Measurements from ENCODE around the gene STAP1.
"Not testable (repeated sequence)": the region's sequence is repeated elsewhere in the genome, so short reads cannot be mapped to it uniquely, and the experiment has no call there.

STAP1 gene

DNA sequence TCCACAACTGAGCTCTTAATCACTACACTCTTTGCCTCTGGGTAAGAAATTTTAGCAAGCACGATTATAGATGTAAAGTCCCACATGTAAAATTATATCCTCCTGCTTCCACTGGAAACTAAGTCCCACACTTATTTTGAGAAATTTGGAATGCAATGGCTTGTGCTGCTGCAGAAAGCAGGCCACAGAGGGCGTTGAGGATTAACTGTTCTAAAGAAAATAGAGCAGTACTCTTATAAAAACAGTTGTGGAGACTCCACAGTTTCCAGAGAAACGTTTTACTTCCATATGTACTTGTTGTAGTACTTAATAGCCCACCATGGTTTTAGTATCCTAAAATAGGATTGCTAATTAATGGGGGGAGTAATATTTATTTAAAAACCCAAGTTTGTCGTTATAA is 11.6 kb upstream of the STAP1 start:
- H3K9me3 Mint-ChIP-seq = no peaks in the 10 kb centered on the region
- peak overlapping the region; percentile 42 for H3K4me3 Mint-ChIP-seq
- H3K27ac Mint-ChIP-seq = no peak overlapping the region
- H3K27me3 Mint-ChIP-seq = no peaks in the 10 kb centered on the region
- H3K4me1 Mint-ChIP-seq = peaks cover 40% of the 10 kb centered on the region
- no peaks in the 10 kb centered on the region for H3K36me3 Mint-ChIP-seq

DNA sequence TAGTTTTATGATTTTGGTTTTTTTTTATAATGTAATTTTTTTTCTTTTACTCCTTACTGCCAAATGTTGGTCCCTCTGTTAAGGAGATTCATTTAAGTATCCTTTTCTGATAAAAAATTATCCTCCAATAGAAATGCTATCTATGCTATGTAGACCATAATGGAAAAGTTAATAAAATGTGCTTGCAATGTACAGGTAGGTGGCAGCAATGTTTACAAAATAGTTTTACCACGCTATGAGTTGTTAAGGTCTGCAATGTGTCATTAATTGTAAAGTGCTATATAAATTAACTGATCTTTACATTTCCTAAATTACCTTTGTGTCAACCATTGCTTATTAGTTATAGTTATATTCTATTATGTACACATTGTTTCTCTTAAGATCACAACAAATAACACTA is 9.4 kb upstream of the STAP1 start:
- Mint-ChIP-seq H3K36me3 (no peaks in the 10 kb centered on the region), H3K9me3 (no peaks in the 10 kb centered on the region), H3K27me3 (no peaks in the 10 kb centered on the region), H3K4me3 (no peak overlapping the region), H3K4me1 (peaks cover 30% of the 10 kb centered on the region), H3K27ac (no peak overlapping the region)

DNA sequence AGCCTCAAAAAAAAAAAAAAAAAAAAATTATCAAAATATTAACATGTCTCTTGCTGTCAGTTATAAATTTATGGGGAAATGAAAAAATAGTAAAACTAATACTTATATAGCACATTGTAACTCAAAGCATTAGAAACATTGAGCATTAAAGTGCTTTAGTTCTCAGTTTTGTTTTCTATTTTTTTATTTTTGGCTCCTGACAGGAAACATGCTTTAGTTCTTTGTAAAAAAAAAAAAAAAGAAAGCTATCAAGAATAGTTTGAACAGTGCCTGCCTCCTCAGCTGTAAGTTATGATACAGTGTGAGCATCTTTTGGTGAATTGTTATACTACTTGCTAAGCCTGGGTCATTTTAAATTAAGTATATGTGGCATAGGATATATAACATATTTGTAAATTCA is 8.1 kb upstream of the STAP1 start:
- Mint-ChIP-seq H3K4me1 (peaks cover 24% of the 10 kb centered on the region), H3K36me3 (no peaks in the 10 kb centered on the region), H3K4me3 (no peak overlapping the region), H3K27me3 (no peaks in the 10 kb centered on the region), H3K27ac (no peak overlapping the region), H3K9me3 (no peaks in the 10 kb centered on the region)

DNA sequence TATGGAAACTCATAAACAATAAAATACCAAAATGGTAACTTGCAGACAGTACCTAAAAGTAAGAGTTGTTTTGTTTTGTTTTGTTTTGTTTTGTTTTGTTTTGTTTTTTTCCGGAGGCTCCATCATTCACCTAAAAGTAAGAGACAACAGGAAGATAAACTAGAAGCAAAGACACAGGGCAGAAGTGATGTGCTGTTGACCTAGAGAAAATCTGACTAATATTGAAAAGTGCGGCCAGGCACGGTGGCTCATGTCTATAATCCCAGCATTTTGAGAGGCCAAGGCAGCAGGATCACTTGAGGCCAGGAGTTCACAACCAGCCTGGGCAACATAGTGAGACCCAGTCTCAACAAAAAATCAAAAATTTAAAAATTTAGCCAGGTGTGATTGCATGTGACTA is 7.7 kb upstream of the STAP1 start:
- no peaks in the 10 kb centered on the region for H3K27me3 Mint-ChIP-seq
- peaks cover 25% of the 10 kb centered on the region for H3K4me1 Mint-ChIP-seq
- H3K36me3 Mint-ChIP-seq = no peaks in the 10 kb centered on the region
- no peak overlapping the region for H3K27ac Mint-ChIP-seq
- H3K4me3 Mint-ChIP-seq = no peak overlapping the region
- H3K9me3 Mint-ChIP-seq = no peaks in the 10 kb centered on the region

DNA sequence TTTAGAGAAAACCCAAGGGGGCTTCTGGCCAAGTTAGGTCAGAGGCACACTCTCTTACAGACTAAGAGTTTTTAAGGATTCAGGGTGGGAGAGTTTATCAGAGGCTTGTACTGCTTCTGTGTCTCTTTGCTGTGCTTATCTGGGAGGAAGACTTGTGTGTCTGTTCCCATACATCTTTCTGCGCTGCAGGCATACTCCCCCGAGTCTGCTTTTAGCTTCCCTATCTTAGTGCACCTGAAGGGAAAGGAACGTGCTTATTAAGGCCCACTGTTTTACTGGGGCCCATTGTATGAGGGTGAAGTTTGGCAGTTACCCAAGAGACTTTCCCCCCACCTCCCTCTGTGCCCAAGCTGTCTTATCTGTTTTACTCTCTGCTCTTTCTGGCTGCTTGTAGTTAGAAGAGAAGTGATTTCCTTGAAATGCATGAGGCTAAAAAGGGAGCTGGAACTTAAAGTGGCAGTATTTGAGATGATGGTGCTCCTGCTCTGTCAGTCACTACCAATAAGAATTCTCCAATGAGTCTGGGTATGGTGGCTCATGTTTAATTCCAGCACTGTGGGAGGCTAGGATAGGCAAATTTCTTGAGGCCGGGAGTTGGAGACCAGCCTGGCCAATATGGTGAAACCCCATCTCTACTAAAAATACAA is 6.3 kb upstream of the STAP1 start:
- not testable (repeated sequence) for H3K36me3 Mint-ChIP-seq, H3K4me3 Mint-ChIP-seq, H3K27me3 Mint-ChIP-seq, H3K9me3 Mint-ChIP-seq
- peak overlapping the region; percentile 43 for H3K27ac Mint-ChIP-seq
- peaks cover 36% of the 10 kb centered on the region for H3K4me1 Mint-ChIP-seq

DNA sequence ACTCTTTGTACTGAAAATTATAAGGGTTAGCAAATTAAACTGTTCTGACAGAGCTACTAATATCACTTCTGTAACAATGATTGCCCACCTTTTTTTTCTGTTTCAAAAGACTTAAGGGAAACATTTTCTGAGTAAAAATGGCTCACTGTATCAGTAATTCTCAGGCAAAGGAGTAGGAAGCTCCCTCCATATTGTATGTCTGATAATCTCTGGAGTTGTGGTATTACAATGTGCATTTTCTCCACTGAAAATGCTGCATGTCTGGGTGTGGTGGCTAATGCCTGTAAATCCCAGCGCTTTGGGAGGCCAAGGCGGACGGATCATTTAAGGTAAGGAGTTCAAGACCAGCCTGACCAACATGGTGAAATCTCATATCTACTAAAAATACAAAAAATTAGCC is 4.4 kb upstream of the STAP1 start:
- Mint-ChIP-seq H3K4me3 (no peak overlapping the region), H3K9me3 (no peaks in the 10 kb centered on the region), H3K27ac (no peak overlapping the region), H3K36me3 (no peaks in the 10 kb centered on the region), H3K27me3 (no peaks in the 10 kb centered on the region), H3K4me1 (peaks cover 53% of the 10 kb centered on the region)

DNA sequence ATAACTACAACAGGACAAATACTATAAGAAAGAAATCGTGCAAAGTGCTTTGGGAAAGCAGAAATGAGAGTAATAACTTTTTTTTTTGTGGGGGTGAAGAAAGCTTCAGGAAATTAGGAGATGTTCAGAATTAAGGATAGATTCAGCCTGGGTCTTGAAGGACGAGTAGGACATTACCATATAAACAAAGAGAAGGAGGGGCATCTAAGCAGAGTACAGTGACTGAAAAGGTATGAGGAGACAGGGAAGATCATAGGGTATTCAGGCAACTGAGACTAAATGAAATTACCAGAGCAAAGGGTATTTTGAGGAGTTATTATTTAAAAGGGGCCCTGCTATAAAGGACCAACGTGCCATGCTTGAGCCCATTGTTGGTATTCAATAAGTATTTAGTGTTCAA is 3.1 kb upstream of the STAP1 start:
- H3K27me3 Mint-ChIP-seq = no peaks in the 10 kb centered on the region
- H3K4me1 Mint-ChIP-seq = peaks cover 61% of the 10 kb centered on the region
- H3K9me3 Mint-ChIP-seq = no peaks in the 10 kb centered on the region
- H3K27ac Mint-ChIP-seq = peak overlapping the region; percentile 8
- H3K36me3 Mint-ChIP-seq = no peaks in the 10 kb centered on the region
- no peak overlapping the region for H3K4me3 Mint-ChIP-seq

DNA sequence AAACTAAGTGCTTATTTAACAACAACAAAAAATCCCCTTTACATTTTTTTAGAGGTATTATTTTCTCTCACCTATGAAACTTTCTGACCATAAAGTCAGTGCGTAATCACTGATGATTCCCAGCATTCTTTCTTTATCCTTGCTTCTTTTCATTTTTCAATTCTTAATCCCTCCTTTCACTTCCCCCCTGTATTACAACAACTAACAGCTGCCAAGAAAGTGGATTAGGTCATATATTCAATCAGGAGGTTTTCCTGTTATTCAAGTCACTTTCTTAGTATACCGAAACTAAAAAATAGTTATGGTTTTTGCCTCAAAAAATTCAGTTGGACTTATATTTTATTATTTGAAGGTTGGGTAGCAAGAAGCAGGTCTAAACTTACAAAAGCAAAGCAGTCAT is 2.1 kb upstream of the STAP1 start:
- Mint-ChIP-seq H3K27me3 (no peaks in the 10 kb centered on the region), H3K9me3 (no peaks in the 10 kb centered on the region), H3K4me1 (peaks cover 64% of the 10 kb centered on the region), H3K36me3 (no peaks in the 10 kb centered on the region), H3K27ac (peak overlapping the region; percentile 1), H3K4me3 (no peak overlapping the region)

DNA sequence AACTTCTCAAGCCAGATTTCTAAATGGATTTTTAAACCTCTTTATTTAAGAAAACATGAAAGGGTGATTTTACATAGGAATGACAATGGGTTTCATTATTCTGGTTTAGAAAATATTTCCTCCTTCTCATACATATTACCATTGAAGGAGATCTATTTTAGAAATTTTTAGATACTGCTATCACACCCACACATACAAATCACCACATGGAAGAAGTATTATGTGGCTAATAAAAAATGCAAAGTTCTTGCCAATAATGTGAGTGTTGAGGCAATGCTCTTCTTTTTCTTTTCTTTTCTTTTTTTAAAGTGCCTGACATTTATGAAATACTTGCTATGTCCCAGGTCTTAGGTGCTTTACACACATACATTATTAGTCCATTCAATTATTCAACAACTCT is 6.8 kb downstream of the STAP1 start:
- Mint-ChIP-seq H3K9me3 (no peaks in the 10 kb centered on the region), H3K27me3 (no peaks in the 10 kb centered on the region), H3K36me3 (no peaks in the 10 kb centered on the region), H3K4me3 (no peak overlapping the region), H3K4me1 (peaks cover 50% of the 10 kb centered on the region), H3K27ac (peak overlapping the region; percentile 80)

DNA sequence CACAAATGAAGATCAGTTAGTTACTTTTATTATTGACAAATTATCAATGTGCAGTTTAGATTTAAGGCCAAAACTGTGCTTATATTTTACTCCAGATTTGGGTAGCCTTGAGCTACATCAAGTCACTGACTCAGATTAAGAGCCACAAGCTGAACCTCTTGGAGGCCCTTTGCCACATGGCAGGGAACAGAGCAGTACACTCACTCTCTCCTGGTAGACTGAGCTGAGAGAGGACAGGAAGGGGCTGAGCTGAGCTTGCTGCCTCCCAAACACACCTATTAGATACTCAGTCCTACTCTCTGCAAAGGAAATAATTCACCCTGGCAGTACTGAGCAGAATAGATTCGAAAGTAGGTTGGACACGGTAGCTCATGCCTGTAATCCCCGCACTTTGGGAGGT is 7.8 kb downstream of the STAP1 start:
- Mint-ChIP-seq H3K27ac (peak overlapping the region; percentile 87), H3K4me1 (peaks cover 47% of the 10 kb centered on the region), H3K9me3 (no peaks in the 10 kb centered on the region), H3K36me3 (peaks cover 1% of the 10 kb centered on the region), H3K27me3 (no peaks in the 10 kb centered on the region), H3K4me3 (no peak overlapping the region)

DNA sequence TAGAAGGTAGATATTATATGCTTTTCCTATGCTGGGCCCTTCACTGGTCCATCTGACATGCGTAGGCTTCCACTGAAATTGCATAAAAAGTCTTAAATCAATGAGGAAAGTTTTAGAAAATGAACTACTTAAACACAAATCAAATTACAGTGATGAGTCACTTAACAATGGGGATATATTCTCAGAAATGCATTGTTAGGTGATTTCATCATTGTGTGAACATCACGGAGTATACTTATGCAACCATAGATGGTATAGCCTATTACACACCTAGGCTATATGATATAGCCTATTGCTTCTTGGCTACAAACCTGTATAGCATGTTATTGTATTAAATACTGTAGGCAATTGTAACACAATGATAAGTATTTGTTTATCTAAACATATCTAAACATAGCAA is 10.3 kb downstream of the STAP1 start:
- Mint-ChIP-seq H3K4me3 (peak overlapping the region; percentile 19), H3K27me3 (no peaks in the 10 kb centered on the region), H3K27ac (peak overlapping the region; percentile 85), H3K9me3 (no peaks in the 10 kb centered on the region), H3K36me3 (peaks cover 1% of the 10 kb centered on the region), H3K4me1 (peaks cover 59% of the 10 kb centered on the region)

DNA sequence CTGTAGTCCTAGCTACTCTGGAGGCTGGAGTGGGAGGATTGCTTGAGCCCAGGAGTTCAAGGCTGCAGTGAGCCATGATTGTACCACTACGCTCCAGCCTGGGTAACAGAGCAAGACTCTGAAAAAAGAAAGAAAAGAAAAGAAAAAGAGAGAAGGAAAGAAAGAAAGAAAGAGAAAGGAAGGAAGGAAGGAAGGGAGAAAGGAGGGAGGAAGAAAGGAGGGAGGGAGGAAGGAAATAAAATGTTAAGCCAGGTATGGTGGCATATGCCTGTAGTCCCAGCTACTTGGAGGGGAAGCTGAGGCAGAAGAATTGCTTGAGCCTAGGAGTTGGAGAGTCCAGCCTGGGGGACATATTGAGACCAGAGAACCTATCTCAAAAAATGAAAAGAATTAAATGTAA is 12.0 kb downstream of the STAP1 start:
- Mint-ChIP-seq H3K27ac (peak overlapping the region; percentile 78), H3K27me3 (no peaks in the 10 kb centered on the region), H3K4me3 (no peak overlapping the region)

DNA sequence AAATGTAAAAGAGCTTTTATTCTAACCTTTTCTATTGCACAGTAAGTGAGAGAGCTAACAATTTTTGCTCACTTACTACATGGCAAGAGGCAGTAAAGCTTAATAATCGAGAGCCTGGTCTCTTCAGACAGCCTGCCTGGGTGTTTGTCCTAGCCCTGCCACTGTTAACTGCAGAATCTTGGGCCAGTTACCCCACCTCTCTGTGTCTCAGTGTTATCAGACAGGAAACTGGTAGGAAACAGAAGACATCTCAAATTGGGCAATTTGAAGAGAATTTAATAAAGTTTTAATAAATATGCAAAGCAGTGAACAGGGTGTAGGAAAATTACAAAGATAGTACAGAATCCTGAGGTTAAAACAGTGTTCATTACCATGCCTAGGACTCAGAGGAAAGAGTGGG is 13.4 kb downstream of the STAP1 start:
- peaks cover 69% of the 10 kb centered on the region for H3K4me1 Mint-ChIP-seq
- peak overlapping the region; percentile 73 for H3K27ac Mint-ChIP-seq
- no peak overlapping the region for H3K4me3 Mint-ChIP-seq
- no peaks in the 10 kb centered on the region for H3K9me3 Mint-ChIP-seq
- H3K27me3 Mint-ChIP-seq = no peaks in the 10 kb centered on the region
- peaks cover 1% of the 10 kb centered on the region for H3K36me3 Mint-ChIP-seq

More for the DNA sequence above, 12.0 kb downstream of the STAP1 start:
- Mint-ChIP-seq H3K36me3 (peaks cover 1% of the 10 kb centered on the region), H3K4me1 (peaks cover 64% of the 10 kb centered on the region), H3K9me3 (no peaks in the 10 kb centered on the region)

DNA sequence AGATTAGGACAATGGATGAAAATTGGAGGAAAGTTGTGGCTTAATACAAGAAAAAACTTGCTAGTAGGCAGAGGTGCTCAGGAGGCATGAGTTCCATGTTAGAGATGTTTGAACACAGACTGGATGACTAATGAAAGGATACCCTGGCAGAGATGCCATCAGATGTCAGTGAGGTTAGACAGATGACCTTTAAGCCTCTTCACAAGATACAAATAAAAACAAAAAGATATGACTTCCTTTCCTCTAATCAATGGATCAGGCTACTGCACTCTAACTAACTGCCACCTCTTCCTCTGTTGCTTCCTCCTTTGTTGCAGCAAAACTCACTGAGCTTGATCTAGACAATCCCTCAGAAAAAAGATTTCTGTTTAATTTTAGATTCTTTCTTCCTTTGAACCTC is 14.7 kb downstream of the STAP1 start:
- Mint-ChIP-seq H3K9me3 (no peaks in the 10 kb centered on the region), H3K4me1 (peaks cover 71% of the 10 kb centered on the region), H3K4me3 (no peak overlapping the region), H3K27me3 (no peaks in the 10 kb centered on the region), H3K27ac (peak overlapping the region; percentile 24), H3K36me3 (peaks cover 2% of the 10 kb centered on the region)

DNA sequence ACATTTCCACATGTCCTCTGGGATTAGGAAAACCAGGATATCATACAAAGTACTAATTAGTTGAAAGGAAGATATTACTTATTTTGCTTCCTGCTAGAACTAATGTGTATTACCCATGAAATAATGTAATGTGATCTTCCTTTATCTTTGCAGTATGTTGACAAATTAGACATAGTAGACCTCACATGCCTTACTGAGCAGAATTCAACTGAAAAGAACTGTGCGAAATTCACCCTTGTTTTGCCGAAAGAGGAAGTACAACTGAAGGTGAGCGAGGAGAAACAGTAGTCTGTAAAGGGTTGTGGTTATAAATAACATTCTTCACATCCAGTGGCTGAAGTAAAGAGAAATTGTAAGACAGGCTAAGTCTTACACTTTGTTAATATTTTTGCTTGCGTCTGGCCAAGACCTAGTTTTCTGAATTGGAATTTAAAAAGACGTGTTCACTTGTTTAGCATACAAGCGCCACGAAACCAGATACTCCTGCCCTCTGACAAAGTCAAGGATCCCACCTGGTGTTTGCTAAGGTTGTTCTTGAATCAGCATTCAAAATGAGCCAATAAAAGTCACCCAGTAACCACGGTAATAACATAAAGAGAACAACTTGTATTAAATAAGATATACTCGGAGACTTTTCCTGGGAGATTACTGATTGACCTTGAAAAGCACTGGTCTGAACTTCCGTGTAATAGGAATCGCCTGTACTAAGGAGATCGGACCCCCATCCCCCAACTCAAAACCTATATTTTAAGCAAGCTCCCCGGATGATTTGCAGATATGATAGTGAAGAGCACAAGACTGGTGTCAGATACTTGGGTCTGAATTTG is 16.9 kb downstream of the STAP1 start:
- Mint-ChIP-seq H3K4me1 (peaks cover 75% of the 10 kb centered on the region), H3K36me3 (peaks cover 4% of the 10 kb centered on the region), H3K27me3 (no peaks in the 10 kb centered on the region), H3K9me3 (no peaks in the 10 kb centered on the region), H3K27ac (peak overlapping the region; percentile 92), H3K4me3 (peak overlapping the region; percentile 70)

DNA sequence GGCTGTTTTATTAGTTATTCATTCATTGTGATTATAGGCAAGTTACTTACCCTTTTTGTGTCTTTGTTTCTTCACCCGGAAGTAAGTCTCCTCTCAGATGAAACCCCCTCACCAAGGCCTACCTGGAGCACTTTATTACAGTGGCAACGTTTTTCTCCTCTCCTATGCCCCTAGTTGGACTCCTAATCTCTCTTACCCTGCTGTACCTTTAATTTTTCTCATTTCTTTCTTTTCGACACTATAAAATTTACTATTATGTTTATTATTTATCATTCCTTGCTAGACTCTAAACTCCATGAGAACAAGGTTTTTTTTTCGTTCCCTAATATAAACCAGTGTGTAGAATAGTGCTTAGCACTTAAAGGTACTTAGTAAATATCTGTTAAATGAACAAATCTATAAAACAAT is 17.5 kb downstream of the STAP1 start:
- Mint-ChIP-seq H3K4me3 (peak overlapping the region; percentile 70), H3K9me3 (no peaks in the 10 kb centered on the region), H3K27me3 (no peaks in the 10 kb centered on the region), H3K27ac (peak overlapping the region; percentile 92), H3K4me1 (peaks cover 79% of the 10 kb centered on the region), H3K36me3 (peaks cover 5% of the 10 kb centered on the region)

All from activated naive CD4-positive, alpha-beta T cell treated with anti-CD3 and anti-CD28 coated beads, Interleukin-2, amount 50 U/mL, for 24 hours (primary cell).